ENCODE data around the gene LSP1.

LSP1 gene

DNA sequence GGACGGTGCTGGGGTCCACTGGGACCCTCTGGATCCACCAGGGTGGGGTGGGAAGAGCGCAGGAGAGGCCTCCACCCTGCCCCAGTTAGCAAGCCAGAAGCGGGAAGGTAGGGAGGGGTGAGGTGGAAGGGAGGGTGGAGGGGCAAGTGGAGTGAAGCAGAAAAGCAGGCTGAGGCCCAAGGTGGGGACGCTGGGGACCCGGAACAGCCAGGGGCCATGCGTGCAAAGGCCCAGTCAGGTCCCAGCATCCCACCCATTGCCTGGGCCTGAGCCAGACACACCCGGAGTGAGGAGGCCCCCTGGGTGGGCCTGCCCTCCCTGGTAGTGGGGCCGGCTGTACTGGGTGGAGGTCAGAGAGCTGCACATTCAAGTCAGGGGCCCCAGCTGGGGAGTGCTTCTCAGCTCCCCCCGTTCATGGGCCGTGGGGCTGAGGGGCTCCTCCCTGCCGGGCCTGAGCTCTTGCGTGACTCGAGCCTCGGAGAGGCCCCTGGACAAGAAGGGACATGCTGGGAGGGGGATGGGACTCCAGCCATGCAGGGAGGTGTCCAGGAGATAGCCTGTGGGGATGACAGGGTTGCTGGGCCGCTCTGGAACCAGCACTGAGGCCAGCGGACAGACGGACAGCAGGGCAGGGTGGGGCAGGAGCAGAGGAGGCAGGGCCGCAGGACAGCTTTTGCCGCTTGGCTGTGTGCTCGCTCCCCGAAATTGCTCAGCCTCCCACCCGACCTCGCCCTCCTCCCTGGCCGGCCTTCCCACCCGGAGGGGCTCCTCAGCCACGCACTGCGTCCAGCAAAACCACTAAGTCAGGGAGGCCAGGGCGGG is 74.4 kb downstream of the LSP1 start:
- no peak overlapping the region for H3K4me3 ChIP-seq (ENCODE audit: low read length)
- peak; percentile 17 for DNase-seq (ENCODE audit: low read depth)
- TF ChIP-seq, protein P1, sequence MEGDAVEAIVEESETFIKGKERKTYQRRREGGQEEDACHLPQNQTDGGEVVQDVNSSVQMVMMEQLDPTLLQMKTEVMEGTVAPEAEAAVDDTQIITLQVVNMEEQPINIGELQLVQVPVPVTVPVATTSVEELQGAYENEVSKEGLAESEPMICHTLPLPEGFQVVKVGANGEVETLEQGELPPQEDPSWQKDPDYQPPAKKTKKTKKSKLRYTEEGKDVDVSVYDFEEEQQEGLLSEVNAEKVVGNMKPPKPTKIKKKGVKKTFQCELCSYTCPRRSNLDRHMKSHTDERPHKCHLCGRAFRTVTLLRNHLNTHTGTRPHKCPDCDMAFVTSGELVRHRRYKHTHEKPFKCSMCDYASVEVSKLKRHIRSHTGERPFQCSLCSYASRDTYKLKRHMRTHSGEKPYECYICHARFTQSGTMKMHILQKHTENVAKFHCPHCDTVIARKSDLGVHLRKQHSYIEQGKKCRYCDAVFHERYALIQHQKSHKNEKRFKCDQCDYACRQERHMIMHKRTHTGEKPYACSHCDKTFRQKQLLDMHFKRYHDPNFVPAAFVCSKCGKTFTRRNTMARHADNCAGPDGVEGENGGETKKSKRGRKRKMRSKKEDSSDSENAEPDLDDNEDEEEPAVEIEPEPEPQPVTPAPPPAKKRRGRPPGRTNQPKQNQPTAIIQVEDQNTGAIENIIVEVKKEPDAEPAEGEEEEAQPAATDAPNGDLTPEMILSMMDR (IDR thresholded peaks at IDR 0.05; ENCODE audit: insufficient read depth, low read depth, low read length, missing control alignments), result no peak

DNA sequence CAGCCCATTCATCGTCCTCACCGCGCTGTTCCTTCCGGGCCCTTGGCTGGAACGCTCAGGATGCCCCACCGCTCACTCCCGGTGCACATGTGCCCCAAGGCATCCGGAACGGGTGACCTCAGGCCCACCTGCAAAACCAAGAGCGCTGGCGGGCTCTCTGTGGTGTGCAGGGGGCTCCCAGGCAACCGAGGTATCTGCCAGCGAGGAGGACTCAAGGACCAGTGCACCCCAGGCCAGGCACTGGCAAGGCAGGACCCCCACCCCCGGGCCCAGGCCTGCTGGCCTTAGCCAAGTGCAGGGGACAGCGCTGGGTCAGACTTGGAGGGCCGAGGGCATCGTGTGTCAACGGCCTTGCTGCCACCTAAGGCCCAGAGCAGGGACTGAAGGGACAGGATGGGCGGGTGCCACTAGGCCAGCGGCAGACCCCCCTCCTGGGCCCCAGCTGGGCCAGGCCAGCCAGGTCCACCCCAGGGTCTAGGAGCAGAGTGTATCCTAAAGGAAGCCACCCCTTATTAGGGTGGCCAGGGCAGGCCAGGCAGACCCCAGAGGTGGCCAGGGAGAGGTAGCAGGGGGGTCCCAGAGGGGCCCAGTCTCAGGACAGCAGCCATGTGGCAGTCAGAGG is 75.1 kb downstream of the LSP1 start:
- TF ChIP-seq, protein P1 (IDR thresholded peaks at IDR 0.05; ENCODE audit: insufficient read depth, low read depth, low read length, missing control alignments), result no peak
- H3K4me3 ChIP-seq (ENCODE audit: low read length), result no peak overlapping the region
- DNase-seq (ENCODE audit: low read depth), result no peak

DNA sequence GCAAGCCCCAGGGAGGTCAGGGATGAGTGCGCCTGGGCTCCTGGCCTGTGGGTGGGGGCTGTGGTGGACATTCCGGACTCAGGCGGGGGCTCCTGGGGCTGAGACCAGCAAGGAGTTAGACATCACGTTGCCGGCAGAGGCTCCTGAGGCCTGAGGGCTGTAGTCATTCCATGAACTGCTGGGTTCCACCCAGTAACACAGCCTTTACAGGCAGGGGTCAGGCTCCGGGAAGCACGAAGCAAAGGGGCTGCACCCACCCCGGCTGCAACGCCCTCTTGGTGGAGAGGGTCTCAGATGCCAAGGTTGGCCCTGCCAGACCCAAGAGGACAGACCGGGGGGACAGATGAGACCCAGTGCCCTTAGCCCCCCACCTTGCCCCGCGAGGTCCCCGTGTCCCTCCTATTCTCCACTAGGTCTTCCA is 75.6 kb downstream of the LSP1 start:
- H3K4me3 ChIP-seq (ENCODE audit: low read length), result no peak overlapping the region
- DNase-seq (ENCODE audit: low read depth), result no peak
- TF ChIP-seq, protein P1 (IDR thresholded peaks at IDR 0.05; ENCODE audit: insufficient read depth, low read depth, low read length, missing control alignments), result no peak

DNA sequence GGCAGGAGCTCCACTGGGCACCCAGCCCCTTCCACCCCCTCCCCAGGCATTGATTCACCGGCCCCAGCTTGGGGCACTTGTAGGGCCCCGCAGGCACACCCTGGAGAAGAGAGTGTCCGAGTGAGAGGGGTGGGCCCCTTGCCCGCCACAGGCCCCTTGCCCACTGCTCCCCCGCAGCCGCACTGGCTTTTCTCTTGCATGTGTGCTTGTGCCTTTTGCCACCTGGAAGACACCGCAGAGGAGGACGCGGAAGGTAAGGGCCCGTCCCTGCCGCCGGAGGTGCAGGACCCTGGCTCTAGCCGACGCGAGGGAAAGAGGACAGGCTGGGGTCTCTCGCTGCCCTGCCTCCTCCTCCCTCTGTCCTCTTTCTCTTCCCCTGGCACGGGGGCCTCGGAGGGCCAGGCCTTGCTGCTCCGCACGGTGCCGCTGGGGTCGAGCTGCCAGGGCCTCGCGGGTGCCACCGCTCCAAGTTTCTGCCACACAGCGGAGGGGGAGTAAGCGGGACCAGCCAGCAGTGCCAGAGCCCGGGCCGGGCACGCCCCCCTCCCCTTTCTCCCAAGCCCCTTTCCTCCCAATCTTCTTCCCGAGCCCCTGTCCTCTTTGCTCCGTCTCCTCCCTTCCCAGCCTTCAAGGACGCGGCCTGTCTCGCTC is 76.1 kb downstream of the LSP1 start:
- no peak for DNase-seq (ENCODE audit: low read depth)
- H3K4me3 ChIP-seq (ENCODE audit: low read length), result no peak overlapping the region
- TF ChIP-seq, protein P1 (IDR thresholded peaks at IDR 0.05; ENCODE audit: insufficient read depth, low read depth, low read length, missing control alignments), result no peak

DNA sequence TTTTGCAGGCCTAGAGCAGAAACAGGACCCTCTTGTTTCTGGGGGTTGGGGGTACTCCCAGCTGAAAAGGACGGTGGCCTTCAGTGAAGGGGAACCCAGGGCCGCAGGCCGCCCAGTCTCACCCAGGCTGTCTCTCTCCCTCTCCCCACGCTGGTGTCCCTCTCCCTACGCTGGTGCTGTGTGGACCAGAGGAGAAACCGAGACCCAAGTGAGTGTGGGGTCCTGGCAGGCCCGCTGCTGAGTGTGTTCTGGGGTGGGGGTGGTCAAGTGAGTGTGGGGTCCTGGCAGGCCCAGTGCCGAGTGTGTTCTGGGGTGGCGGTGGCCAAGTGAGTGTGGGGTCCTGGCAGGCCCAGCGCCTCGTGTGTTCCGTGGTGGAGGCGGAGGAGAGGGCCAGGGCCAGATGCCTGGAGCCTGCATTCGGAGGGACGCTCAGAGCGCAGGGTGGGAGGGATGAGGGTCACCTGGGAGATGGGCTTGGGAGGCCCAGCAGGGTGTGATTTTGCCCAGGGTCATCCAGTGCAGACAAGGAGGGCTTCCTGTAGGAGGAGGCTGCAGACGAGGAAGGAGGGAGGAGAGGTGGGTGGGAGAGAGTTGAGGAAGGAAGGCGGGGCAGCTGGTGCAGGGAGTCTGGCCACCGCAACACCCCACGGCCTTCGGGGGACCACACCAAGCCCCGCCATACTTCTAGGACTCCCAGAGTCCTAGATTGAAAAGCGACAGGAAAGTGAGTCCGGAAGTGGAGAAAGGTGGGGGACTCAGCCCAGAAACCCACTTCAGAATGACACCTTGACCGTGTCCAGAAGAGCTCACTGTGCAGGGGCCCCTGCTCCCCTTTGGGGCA is 77.0 kb downstream of the LSP1 start:
- DNase-seq (ENCODE audit: low read depth), result no peak
- no peak overlapping the region for H3K4me3 ChIP-seq (ENCODE audit: low read length)
- TF ChIP-seq, protein P1 (IDR thresholded peaks at IDR 0.05; ENCODE audit: insufficient read depth, low read depth, low read length, missing control alignments), result no peak

DNA sequence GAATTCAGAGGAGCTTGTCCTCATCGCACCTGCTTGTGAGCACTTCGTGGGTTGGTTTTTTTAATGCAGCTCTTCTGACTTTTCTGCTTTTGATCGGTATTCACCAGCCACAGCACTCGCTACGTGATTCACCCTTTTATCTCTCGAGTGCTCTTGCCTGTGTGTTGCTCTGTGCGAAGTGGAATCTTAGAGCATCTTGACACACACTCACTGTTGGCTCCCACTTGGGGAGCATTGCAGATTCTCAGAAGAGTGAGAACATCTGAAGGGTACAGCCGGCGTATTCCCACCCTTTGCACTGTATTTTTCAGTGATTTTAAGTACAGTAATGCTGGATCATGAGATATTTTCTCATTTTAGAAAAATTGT is 77.6 kb downstream of the LSP1 start:
- H3K4me3 ChIP-seq (ENCODE audit: low read length), result no peak overlapping the region
- TF ChIP-seq, protein P1 (IDR thresholded peaks at IDR 0.05; ENCODE audit: insufficient read depth, low read depth, low read length, missing control alignments), result no peak
- DNase-seq (ENCODE audit: low read depth), result no peak

All from epithelial cell of esophagus (primary cell).